Measurements from ENCODE around the gene ZNF280D. TPM values are rescaled to one million over a fixed set of nuclear protein-coding genes. Genes with fewer than 3 reads are reported as not detected.
A peak's percentile ranks its signal among the peaks of the same experiment; 100 is the strongest.

The ZNF280D gene
- total RNA-seq, 1 donor from 2014 or later = 18.8 TPM

GRCh38 chr15:56749982-56750381 lies 16.7 kb upstream of the ZNF280D start:
- no peak for DNase-seq (ENCODE audit: extremely low read depth, low read depth, low spot score)

- DNase-seq (ENCODE audit: extremely low read depth, low read depth, low spot score) = no peak
Measured at GRCh38 chr15:56744701-56745683, 11.7 kb upstream of the ZNF280D start.

- DNase-seq (ENCODE audit: extremely low read depth, low read depth, low spot score) = no peak
Measured at GRCh38 chr15:56741541-56741940, 8.2 kb upstream of the ZNF280D start.

- DNase-seq (ENCODE audit: extremely low read depth, low read depth, low spot score) = no peak
Measured at GRCh38 chr15:56739964-56740640, 6.8 kb upstream of the ZNF280D start.

GRCh38 chr15:56739474-56739873 lies 6.2 kb upstream of the ZNF280D start:
- DNase-seq (ENCODE audit: extremely low read depth, low read depth, low spot score) = no peak

GRCh38 chr15:56737791-56738190 lies 4.5 kb upstream of the ZNF280D start:
- no peak for DNase-seq (ENCODE audit: extremely low read depth, low read depth, low spot score)

GRCh38 chr15:56736881-56737707 lies 3.8 kb upstream of the ZNF280D start:
- no peak for DNase-seq (ENCODE audit: extremely low read depth, low read depth, low spot score)

GRCh38 chr15:56736308-56736707 lies 3.0 kb upstream of the ZNF280D start:
- peak; percentile 82 for DNase-seq (ENCODE audit: extremely low read depth, low read depth, low spot score)

- no peak for DNase-seq (ENCODE audit: extremely low read depth, low read depth, low spot score)
Measured at GRCh38 chr15:56735589-56735988, 2.3 kb upstream of the ZNF280D start.

- no peak for DNase-seq (ENCODE audit: extremely low read depth, low read depth, low spot score)
Measured at GRCh38 chr15:56734013-56734635, 815 bp upstream of the ZNF280D start.

GRCh38 chr15:56732886-56733135 lies 498 bp downstream of the ZNF280D start:
- DNase-seq (ENCODE audit: extremely low read depth, low read depth, low spot score) = no peak

GRCh38 chr15:56732135-56732885 lies 999 bp downstream of the ZNF280D start:
- DNase-seq (ENCODE audit: extremely low read depth, low read depth, low spot score) = no peak

- no peak for DNase-seq (ENCODE audit: extremely low read depth, low read depth, low spot score)
Measured at GRCh38 chr15:56731548-56731947, 1.8 kb downstream of the ZNF280D start.

GRCh38 chr15:56729561-56729960 lies 3.7 kb downstream of the ZNF280D start:
- no peak for DNase-seq (ENCODE audit: extremely low read depth, low read depth, low spot score)

- no peak for DNase-seq (ENCODE audit: extremely low read depth, low read depth, low spot score)
Measured at GRCh38 chr15:56725386-56725785, 7.9 kb downstream of the ZNF280D start.

GRCh38 chr15:56724232-56724631 lies 9.1 kb downstream of the ZNF280D start:
- DNase-seq (ENCODE audit: extremely low read depth, low read depth, low spot score) = no peak

GRCh38 chr15:56723787-56724186 lies 9.5 kb downstream of the ZNF280D start:
- DNase-seq (ENCODE audit: extremely low read depth, low read depth, low spot score) = no peak

GRCh38 chr15:56719774-56720555 lies 13.3 kb downstream of the ZNF280D start:
- DNase-seq (ENCODE audit: extremely low read depth, low read depth, low spot score) = no peak

GRCh38 chr15:56719021-56719612 lies 14.2 kb downstream of the ZNF280D start:
- no peak for DNase-seq (ENCODE audit: extremely low read depth, low read depth, low spot score)

All from glomerular endothelial cell (primary cell).